Mucosa of stomach (tissue), 1 donor: ENCODE results near the gene ADGRG3.

Source experiments
- H3K27me3 ChIP-seq: one replicate; pipeline ENCODE4 v1.7.0; 2013; ENCODE audit warnings: mild to moderate bottlenecking, low read length; ENCODE audit not compliant: control insufficient read depth, insufficient read depth
- H3K36me3 ChIP-seq: one replicate; pipeline ENCODE4 v1.7.0; 2013; ENCODE audit warnings: low read length; ENCODE audit not compliant: control insufficient read depth, insufficient read depth
- H3K4me1 ChIP-seq: one replicate; pipeline ENCODE4 v1.7.0; 2013; ENCODE audit warnings: mild to moderate bottlenecking, low read length; ENCODE audit not compliant: control insufficient read depth, insufficient read depth
- H3K4me3 ChIP-seq: one replicate; pipeline ENCODE4 v1.7.0; 2013; ENCODE audit warnings: low read length
- H3K9ac ChIP-seq: one replicate; pipeline ENCODE4 v1.7.0; 2013; ENCODE audit warnings: mild to moderate bottlenecking, low read length, moderate library complexity
- H3K9me3 ChIP-seq: one replicate; pipeline ENCODE4 v1.7.0; 2013; ENCODE audit warnings: mild to moderate bottlenecking, low read length, moderate library complexity; ENCODE audit not compliant: control insufficient read depth
- donor health status: Pancreatic carcinoma.

Gene ADGRG3

GRCh38 chr16:57693550-57693949, 25.4 kb downstream of the ADGRG3 start:
- Histone ChIP-seq H3K9ac (no peak overlapping the region), H3K27me3 (peaks cover 10% of the 10 kb centered on the region), H3K9me3 (no peaks in the 10 kb centered on the region), H3K4me1 (peaks cover 6% of the 10 kb centered on the region), H3K4me3 (no peak overlapping the region), H3K36me3 (no peaks in the 10 kb centered on the region)

- Histone ChIP-seq H3K36me3 (no peaks in the 10 kb centered on the region), H3K27me3 (peaks cover 8% of the 10 kb centered on the region), H3K4me1 (peaks cover 1% of the 10 kb centered on the region), H3K4me3 (no peak overlapping the region), H3K9me3 (no peaks in the 10 kb centered on the region), H3K9ac (no peak overlapping the region)
Measured at GRCh38 chr16:57694231-57694724, 26.2 kb downstream of the ADGRG3 start.

- Histone ChIP-seq H3K9me3 (no peaks in the 10 kb centered on the region), H3K27me3 (peaks cover 5% of the 10 kb centered on the region), H3K4me1 (no peaks in the 10 kb centered on the region), H3K9ac (no peak within 1 kb of the TSS), H3K4me3 (no peak within 1 kb of the TSS), H3K36me3 (no peaks in the 10 kb centered on the region)
Measured at GRCh38 chr16:57694725-57695679, 26.9 kb downstream of the ADGRG3 start, which contains the start of gene DRC7. DRC7 (plus strand) TSS chr16:57694806; CDS start chr16:57697950, 3,144 bp downstream.

GRCh38 chr16:57695680-57696069, 27.6 kb downstream of the ADGRG3 start:
- Histone ChIP-seq H3K9ac (no peak overlapping the region), H3K4me3 (no peak overlapping the region), H3K9me3 (no peaks in the 10 kb centered on the region), H3K27me3 (peaks cover 5% of the 10 kb centered on the region), H3K36me3 (no peaks in the 10 kb centered on the region), H3K4me1 (no peaks in the 10 kb centered on the region)

DNA sequence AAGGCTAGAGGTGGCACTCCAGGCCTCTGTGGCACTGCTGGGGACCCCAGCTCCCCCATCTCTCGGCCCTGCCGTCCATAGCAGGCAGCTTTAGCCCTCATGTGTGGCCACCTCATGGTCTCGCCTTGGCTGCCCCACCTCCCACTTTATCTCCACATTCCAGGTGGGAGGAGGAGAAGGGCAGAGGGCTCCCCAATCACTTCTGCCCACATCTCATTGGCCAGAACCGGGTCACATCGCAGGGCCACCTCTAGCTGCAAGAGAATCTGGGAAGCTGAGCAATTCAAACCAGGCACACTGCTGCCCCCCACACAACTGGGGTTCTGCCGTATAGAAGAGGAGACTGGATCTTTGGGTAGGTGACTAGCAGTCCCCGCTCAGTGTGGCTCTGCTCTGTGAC, 28.1 kb downstream of the ADGRG3 start:
- Histone ChIP-seq H3K4me1 (peaks cover 5% of the 10 kb centered on the region), H3K4me3 (no peak overlapping the region), H3K9me3 (no peaks in the 10 kb centered on the region), H3K27me3 (peaks cover 3% of the 10 kb centered on the region), H3K9ac (no peak overlapping the region), H3K36me3 (no peaks in the 10 kb centered on the region)

GRCh38 chr16:57697896-57698537, 29.9 kb downstream of the ADGRG3 start:
- H3K36me3 ChIP-seq = no peaks in the 10 kb centered on the region
- no peak overlapping the region for H3K9ac ChIP-seq
- no peaks in the 10 kb centered on the region for H3K9me3 ChIP-seq
- H3K4me1 ChIP-seq = peaks cover 10% of the 10 kb centered on the region
- H3K4me3 ChIP-seq = no peak overlapping the region
- no peaks in the 10 kb centered on the region for H3K27me3 ChIP-seq

GRCh38 chr16:57698812-57699405, 30.8 kb downstream of the ADGRG3 start:
- H3K27me3 ChIP-seq = no peaks in the 10 kb centered on the region
- no peaks in the 10 kb centered on the region for H3K9me3 ChIP-seq
- H3K4me1 ChIP-seq = peaks cover 16% of the 10 kb centered on the region
- no peaks in the 10 kb centered on the region for H3K36me3 ChIP-seq
- no peak overlapping the region for H3K9ac ChIP-seq
- no peak overlapping the region for H3K4me3 ChIP-seq

DNA sequence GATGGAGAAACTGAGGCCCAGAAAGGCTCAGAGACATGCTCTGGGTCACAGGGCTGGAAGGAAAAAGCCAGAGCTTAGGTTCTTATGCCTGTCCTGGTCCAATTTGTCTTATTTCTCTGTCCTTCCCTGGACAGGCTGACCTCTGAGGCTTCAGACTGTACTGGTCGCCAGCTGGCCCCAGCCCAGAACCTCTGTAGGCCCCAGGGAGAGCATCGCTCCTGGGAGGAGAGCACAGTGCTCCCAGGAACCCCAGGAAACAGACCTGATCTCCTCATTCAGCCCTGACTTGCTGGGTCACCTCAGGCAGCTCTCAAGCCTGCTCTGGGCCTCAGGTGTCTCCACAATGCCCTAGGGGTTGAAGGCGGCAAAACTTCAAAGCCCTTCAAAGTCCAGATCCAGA, 31.4 kb downstream of the ADGRG3 start:
- Histone ChIP-seq H3K27me3 (no peaks in the 10 kb centered on the region), H3K4me3 (no peak overlapping the region), H3K9me3 (no peaks in the 10 kb centered on the region), H3K36me3 (no peaks in the 10 kb centered on the region), H3K9ac (no peak overlapping the region), H3K4me1 (peaks cover 21% of the 10 kb centered on the region)

- Histone ChIP-seq H3K4me1 (peaks cover 24% of the 10 kb centered on the region), H3K36me3 (no peaks in the 10 kb centered on the region), H3K4me3 (no peak overlapping the region), H3K9ac (no peak overlapping the region), H3K27me3 (no peaks in the 10 kb centered on the region), H3K9me3 (no peaks in the 10 kb centered on the region)
Measured at GRCh38 chr16:57699899-57700298, 31.8 kb downstream of the ADGRG3 start.

DNA sequence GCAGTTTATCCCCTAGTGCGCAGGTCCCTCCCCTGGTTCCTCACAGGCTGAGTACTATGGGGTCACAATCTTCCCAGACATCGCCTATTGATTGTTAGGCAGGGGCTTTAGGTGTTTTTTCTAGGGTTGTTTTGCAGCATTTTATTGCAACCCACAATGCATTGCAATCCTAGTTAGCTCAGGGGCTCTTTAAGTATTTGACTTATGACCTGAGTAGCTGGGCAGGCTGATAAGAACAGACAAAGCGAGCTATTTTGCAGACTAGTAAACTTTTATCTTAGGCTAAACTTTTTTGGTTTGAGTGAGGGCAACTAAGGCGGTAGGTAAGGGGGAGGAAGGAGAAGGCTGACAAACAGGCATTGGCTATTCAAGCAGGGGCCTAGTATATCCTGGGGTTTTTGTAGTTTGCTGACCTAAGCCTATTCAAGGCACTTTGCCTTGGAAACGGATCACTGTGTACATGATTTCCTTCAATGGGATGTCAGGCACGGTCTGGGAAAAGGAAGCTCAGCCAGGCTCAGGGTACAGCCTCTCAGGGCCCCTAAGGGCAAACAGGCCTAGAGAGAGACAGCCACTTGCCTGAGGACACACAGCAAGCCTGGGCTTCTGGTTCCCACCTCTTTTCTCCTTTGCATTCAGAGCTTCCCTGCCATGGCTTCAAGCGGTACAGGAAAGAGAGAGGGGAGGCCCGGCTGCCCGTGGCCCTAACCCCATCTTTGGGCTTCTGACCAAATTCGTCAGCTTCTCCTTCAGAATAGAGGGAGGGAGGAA, 32.9 kb downstream of the ADGRG3 start:
- Histone ChIP-seq H3K27me3 (no peaks in the 10 kb centered on the region), H3K9ac (no peak overlapping the region), H3K4me1 (peaks cover 24% of the 10 kb centered on the region), H3K4me3 (no peak overlapping the region), H3K36me3 (no peaks in the 10 kb centered on the region), H3K9me3 (no peaks in the 10 kb centered on the region)

- peaks cover 24% of the 10 kb centered on the region for H3K4me1 ChIP-seq
- H3K36me3 ChIP-seq = no peaks in the 10 kb centered on the region
- H3K9me3 ChIP-seq = no peaks in the 10 kb centered on the region
- H3K9ac ChIP-seq = no peak overlapping the region
- no peaks in the 10 kb centered on the region for H3K27me3 ChIP-seq
- no peak overlapping the region for H3K4me3 ChIP-seq
Measured at GRCh38 chr16:57701759-57702371, 33.8 kb downstream of the ADGRG3 start.
